Measurements from ENCODE around the gene ATP5F1D. TPM values are rescaled to one million over a fixed set of nuclear protein-coding genes. Genes with fewer than 3 reads are reported as not detected.

Gene ATP5F1D
- total and polyA plus RNA-seq, 11 donors, result 201 to 1,034 (median 459) TPM

DNA sequence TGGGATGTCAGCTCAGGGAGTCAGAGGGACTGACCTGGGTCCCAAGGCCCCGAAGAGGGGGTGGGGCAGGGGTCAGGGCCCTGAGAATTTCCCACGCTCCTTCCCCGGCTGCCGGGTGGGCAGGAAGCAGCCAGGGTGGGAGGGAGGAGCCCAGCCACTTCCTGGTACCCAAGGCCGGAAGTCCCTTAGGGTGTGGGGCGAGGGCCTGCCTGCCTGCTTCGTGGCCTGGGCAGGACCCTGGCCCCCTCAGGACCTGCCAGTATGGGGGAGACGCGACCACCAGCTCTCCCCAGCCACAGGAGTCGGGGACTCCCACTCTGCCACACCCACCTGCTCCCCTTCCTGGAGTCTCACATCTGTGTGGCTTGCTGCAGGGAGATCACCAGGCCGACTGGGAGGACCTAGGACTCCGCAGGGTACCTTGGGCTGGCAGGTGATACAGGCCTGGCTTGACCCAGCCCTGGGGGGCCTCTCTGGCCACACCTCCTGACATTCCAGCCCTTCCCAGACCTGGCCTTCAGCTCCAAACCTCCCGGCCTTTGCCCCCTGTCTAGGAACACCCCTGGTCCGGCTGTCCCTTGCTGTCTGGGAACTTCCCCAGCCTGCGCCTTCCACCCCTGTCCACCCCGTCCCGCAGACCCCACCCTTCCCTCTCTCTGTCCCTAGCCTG lies 17.8 kb downstream of the ATP5F1D start:
- DNase-seq (peak; percentile 87 to 93 (median 89)), ATAC-seq (peak; percentile 29 to 68 (median 32))
- Histone ChIP-seq H3K36me3 (peaks cover 6 to 46% (median 40%) of the 10 kb centered on the region in 9 donors), H3K27me3 (no peaks in the 10 kb centered on the region), H3K4me1 (peaks cover 21 to 83% (median 78%) of the 10 kb centered on the region in 12 donors), H3K9me3 (no peaks in the 10 kb centered on the region), H3K27ac (peak overlapping the region; percentile 84 to 100 (median 98)), H3K4me3 (peak overlapping the region in 10 of 12 donors; percentile 3 to 82 (median 36))
- TF ChIP-seq, protein P1, sequence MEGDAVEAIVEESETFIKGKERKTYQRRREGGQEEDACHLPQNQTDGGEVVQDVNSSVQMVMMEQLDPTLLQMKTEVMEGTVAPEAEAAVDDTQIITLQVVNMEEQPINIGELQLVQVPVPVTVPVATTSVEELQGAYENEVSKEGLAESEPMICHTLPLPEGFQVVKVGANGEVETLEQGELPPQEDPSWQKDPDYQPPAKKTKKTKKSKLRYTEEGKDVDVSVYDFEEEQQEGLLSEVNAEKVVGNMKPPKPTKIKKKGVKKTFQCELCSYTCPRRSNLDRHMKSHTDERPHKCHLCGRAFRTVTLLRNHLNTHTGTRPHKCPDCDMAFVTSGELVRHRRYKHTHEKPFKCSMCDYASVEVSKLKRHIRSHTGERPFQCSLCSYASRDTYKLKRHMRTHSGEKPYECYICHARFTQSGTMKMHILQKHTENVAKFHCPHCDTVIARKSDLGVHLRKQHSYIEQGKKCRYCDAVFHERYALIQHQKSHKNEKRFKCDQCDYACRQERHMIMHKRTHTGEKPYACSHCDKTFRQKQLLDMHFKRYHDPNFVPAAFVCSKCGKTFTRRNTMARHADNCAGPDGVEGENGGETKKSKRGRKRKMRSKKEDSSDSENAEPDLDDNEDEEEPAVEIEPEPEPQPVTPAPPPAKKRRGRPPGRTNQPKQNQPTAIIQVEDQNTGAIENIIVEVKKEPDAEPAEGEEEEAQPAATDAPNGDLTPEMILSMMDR (IDR thresholded peaks at IDR 0.05), result no peak
- TF ChIP-seq POLR2A (IDR thresholded peaks at IDR 0.05), result peak in 1 of 2 donors; percentile 58
- 16 to 28% (median 23%) methylated on average over 12 to 17 of the region's 17 CpGs for WGBS, 4 donors
- intact Hi-C loops (cut with DNase I), result no loop called here

DNA sequence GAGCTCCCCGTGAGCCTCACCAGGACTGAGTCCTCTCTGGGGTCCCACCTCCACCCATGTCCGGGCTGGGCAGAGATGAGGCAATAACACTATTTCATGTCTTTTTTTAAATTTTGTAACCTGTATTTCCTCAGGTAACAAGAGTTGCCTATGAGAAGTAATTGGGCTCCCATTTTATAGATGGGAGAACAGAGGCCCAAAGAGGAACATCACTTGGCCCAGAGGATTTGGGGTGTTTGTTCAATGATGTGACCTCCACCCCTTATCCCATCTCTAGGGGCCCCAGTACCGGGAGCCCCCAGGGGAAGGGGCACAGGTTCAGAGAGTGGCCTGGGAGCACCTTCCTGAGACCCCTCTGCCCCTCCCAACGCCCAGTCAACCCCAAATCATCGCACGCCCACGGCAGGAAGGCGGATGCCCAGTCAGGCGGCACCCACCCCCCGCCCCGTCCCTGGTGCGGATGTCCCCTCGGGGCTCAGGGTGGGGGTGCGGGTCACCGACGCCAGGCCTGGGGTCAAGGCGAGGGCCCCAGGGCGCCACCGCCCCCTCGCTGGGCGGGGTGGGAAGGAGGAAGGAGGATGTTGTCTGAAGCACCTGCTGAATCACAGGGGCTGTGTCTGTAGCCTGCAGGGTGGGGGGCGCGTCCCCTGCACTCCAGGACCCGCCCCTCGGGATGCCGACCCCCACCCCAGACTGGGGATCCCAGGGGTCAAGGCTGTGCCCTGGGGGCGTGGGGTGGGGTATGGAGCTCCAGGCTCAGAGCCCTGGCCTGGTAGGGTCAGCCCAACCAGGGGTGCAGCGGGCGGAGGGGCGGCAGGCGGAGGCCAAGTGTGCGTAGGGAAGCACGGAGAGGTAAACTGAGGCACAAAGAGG lies 18.6 kb downstream of the ATP5F1D start:
- intact Hi-C loops (cut with DNase I), result no loop called here
- Histone ChIP-seq H3K36me3 (peaks cover 6 to 39% (median 32%) of the 10 kb centered on the region in 9 donors), H3K4me3 (peak overlapping the region in 10 of 12 donors; percentile 27 to 82 (median 73)), H3K27me3 (no peaks in the 10 kb centered on the region), H3K4me1 (peaks cover 20 to 79% (median 73%) of the 10 kb centered on the region in 12 donors), H3K27ac (peak overlapping the region; percentile 84 to 100 (median 98)), H3K9me3 (no peaks in the 10 kb centered on the region)
- WGBS, 4 donors, result 16 to 26% (median 24%) methylated on average over 14 to 33 of the region's 33 CpGs
- ATAC-seq (peak; percentile 0 to 18 (median 2)), DNase-seq (peak in 4 of 5 donors; percentile 49 to 60 (median 56))
- TF ChIP-seq, protein P1 (IDR thresholded peaks at IDR 0.05), result no peak
- TF ChIP-seq POLR2A (IDR thresholded peaks at IDR 0.05), result no peak

DNA sequence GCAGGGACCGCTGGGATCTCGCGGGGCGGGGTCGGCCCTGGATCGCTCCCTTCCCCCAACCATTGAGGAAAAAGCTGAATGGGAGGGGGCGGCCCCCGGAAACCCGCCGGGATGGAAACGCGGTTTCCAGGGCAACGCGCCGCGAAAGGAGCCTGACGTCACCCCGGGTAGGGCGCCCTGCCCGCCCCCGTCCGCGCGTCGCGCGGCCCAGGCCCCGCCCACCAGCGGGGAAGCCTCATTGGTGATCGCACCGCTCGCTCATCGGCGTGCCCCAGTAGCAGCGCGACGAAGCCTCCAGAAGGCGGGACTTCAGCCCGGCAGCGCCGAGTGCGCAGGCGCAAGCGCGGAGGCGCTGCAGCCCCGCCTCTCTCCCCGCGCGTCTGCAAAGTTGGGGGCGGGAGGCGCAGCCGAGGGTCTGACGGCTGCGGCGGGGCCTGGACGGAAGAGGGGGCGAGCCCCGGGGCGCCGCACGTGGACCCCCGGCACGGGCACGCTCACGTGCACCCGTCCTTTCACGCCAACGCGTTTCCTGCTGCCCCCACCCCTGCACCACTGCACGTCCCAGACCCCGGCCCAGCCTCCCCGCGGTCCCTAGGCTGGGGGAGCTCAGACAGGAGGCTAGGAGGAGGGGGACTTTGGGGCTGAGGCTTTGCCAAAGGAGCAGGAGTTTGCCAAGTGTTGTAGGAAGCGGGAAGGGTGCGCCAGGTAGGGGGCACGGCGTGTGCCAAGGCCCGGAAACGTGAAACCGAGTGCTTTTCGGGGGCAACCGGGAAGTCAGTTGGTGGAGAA lies 19.4 kb downstream of the ATP5F1D start:
- intact Hi-C loops (cut with DNase I), result no loop called here
- Histone ChIP-seq H3K27me3 (no peaks in the 10 kb centered on the region), H3K9me3 (no peaks in the 10 kb centered on the region), H3K36me3 (peaks cover 0 to 30% (median 24%) of the 10 kb centered on the region in 9 donors), H3K27ac (peak overlapping the region; percentile 87 to 100 (median 98)), H3K4me3 (peak overlapping the region; percentile 40 to 82 (median 72)), H3K4me1 (peaks cover 12 to 79% (median 73%) of the 10 kb centered on the region in 12 donors)
- TF ChIP-seq, protein P1 (IDR thresholded peaks at IDR 0.05), result no peak
- peak; percentile 26 to 60 for TF ChIP-seq POLR2A (IDR thresholded peaks at IDR 0.05)
- DNase-seq (peak; percentile 97 to 99 (median 98)), ATAC-seq (peak; percentile 76 to 83 (median 80))
- 0 to 2% (median 1%) methylated on average over 18 to 83 of the region's 83 CpGs for WGBS, 4 donors
